ES-I3 (cell line): ENCODE measurements around the gene PRKRIP1.
"Not testable (repeated sequence)": the region's sequence is repeated elsewhere in the genome, so short reads cannot be mapped to it uniquely, and the experiment has no call there.

Source experiments
- H3K36me3 ChIP-seq: 2 replicates; pipeline ENCODE4 v1.6.1; 2013; ENCODE audit warnings: mild to moderate bottlenecking, low read length, control low read depth, moderate library complexity; ENCODE audit not compliant: insufficient read depth
- H3K4me1 ChIP-seq: 2 replicates; pipeline ENCODE4 v1.6.1; 2013; ENCODE audit warnings: mild to moderate bottlenecking, control low read depth, low read length; ENCODE audit not compliant: insufficient read depth
- H3K9ac ChIP-seq: 2 replicates; pipeline ENCODE4 v1.6.1; 2013; ENCODE audit warnings: low read depth, mild to moderate bottlenecking, low read length, moderate library complexity
- H3K9me3 ChIP-seq: 2 replicates; pipeline ENCODE4 v1.6.1; 2013; ENCODE audit warnings: mild to moderate bottlenecking, low read length, moderate library complexity; ENCODE audit not compliant: control insufficient read depth, insufficient read depth

The PRKRIP1 gene

GRCh38 chr7:102390697-102391484, 5.3 kb upstream of the PRKRIP1 start:
- H3K9me3 ChIP-seq: no peaks in the 10 kb centered on the region
- H3K4me1 ChIP-seq: no peaks in the 10 kb centered on the region
- H3K9ac ChIP-seq: no peak overlapping the region
- no peaks in the 10 kb centered on the region for H3K36me3 ChIP-seq

GRCh38 chr7:102392330-102392729, 3.8 kb upstream of the PRKRIP1 start:
- Histone ChIP-seq H3K9ac (no peak overlapping the region), H3K36me3 (no peaks in the 10 kb centered on the region), H3K9me3 (no peaks in the 10 kb centered on the region), H3K4me1 (no peaks in the 10 kb centered on the region)

- Histone ChIP-seq H3K9ac (no peak overlapping the region), H3K36me3 (no peaks in the 10 kb centered on the region), H3K4me1 (no peaks in the 10 kb centered on the region), H3K9me3 (no peaks in the 10 kb centered on the region)
These were observed 2.7 kb upstream of the PRKRIP1 start for GRCh38 chr7:102393467-102393866.

GRCh38 chr7:102395592-102395872, 631 bp upstream of the PRKRIP1 start:
- peaks cover 3% of the 10 kb centered on the region; the same call in 1 of the 2 replicates for H3K36me3 ChIP-seq

GRCh38 chr7:102396710-102397019, 502 bp downstream of the PRKRIP1 start:
- Histone ChIP-seq H3K4me1 (no peaks in the 10 kb centered on the region), H3K9ac (peak overlapping the region; percentile 64), H3K36me3 (peaks cover 3% of the 10 kb centered on the region), H3K9me3 (no peaks in the 10 kb centered on the region)

More at GRCh38 chr7:102395592-102395872, 631 bp upstream of the PRKRIP1 start:
- H3K9ac ChIP-seq: peak overlapping the region; percentile 64
- H3K9me3 ChIP-seq: no peaks in the 10 kb centered on the region
- H3K4me1 ChIP-seq: no peaks in the 10 kb centered on the region

GRCh38 chr7:102398543-102398942, 2.4 kb downstream of the PRKRIP1 start:
- Histone ChIP-seq H3K36me3 (peaks cover 3% of the 10 kb centered on the region), H3K9me3 (no peaks in the 10 kb centered on the region), H3K9ac (no peak overlapping the region), H3K4me1 (no peaks in the 10 kb centered on the region)

GRCh38 chr7:102400360-102400759, 4.2 kb downstream of the PRKRIP1 start:
- no peaks in the 10 kb centered on the region for H3K9me3 ChIP-seq
- peaks cover 3% of the 10 kb centered on the region for H3K36me3 ChIP-seq
- no peaks in the 10 kb centered on the region for H3K4me1 ChIP-seq
- no peak overlapping the region for H3K9ac ChIP-seq

- Histone ChIP-seq H3K4me1 (no peaks in the 10 kb centered on the region), H3K36me3 (peaks cover 19% of the 10 kb centered on the region), H3K9me3 (no peaks in the 10 kb centered on the region), H3K9ac (no peak overlapping the region)
These were observed 7.4 kb downstream of the PRKRIP1 start for GRCh38 chr7:102403563-102403962.

- no peaks in the 10 kb centered on the region for H3K4me1 ChIP-seq
- no peaks in the 10 kb centered on the region for H3K9me3 ChIP-seq
- H3K9ac ChIP-seq: no peak overlapping the region
- peaks cover 22% of the 10 kb centered on the region for H3K36me3 ChIP-seq
These were observed 8.1 kb downstream of the PRKRIP1 start for GRCh38 chr7:102404005-102404861.

- H3K36me3 ChIP-seq: peaks cover 22% of the 10 kb centered on the region
- not testable (repeated sequence) for H3K4me1 ChIP-seq, H3K9ac ChIP-seq, H3K9me3 ChIP-seq
These were observed 8.7 kb downstream of the PRKRIP1 start for GRCh38 chr7:102404862-102405188.

GRCh38 chr7:102407910-102408309, 11.7 kb downstream of the PRKRIP1 start:
- H3K4me1 ChIP-seq: no peaks in the 10 kb centered on the region
- H3K9ac ChIP-seq: no peak overlapping the region
- H3K9me3 ChIP-seq: no peaks in the 10 kb centered on the region
- peaks cover 20% of the 10 kb centered on the region for H3K36me3 ChIP-seq

- not testable (repeated sequence) for H3K9me3 ChIP-seq, H3K4me1 ChIP-seq, H3K9ac ChIP-seq
- peaks cover 20% of the 10 kb centered on the region for H3K36me3 ChIP-seq
These were observed 12.4 kb downstream of the PRKRIP1 start for GRCh38 chr7:102408530-102408929.

GRCh38 chr7:102409340-102409739, 13.2 kb downstream of the PRKRIP1 start:
- H3K9ac ChIP-seq: no peak overlapping the region
- H3K9me3 ChIP-seq: no peaks in the 10 kb centered on the region
- H3K4me1 ChIP-seq: no peaks in the 10 kb centered on the region
- peaks cover 20% of the 10 kb centered on the region for H3K36me3 ChIP-seq

- Histone ChIP-seq H3K4me1 (no peaks in the 10 kb centered on the region), H3K9ac (no peak overlapping the region), H3K36me3 (peaks cover 20% of the 10 kb centered on the region), H3K9me3 (no peaks in the 10 kb centered on the region)
These were observed 14.0 kb downstream of the PRKRIP1 start for GRCh38 chr7:102410123-102410522.

- Histone ChIP-seq H3K4me1 (no peaks in the 10 kb centered on the region), H3K9me3 (no peaks in the 10 kb centered on the region), H3K36me3 (peaks cover 15% of the 10 kb centered on the region), H3K9ac (no peak overlapping the region)
These were observed 14.8 kb downstream of the PRKRIP1 start for GRCh38 chr7:102410918-102411317.
